Measurements from ENCODE around the gene SPDYE17. TPM values are rescaled to one million over a fixed set of nuclear protein-coding genes. Genes with fewer than 3 reads are reported as not detected.
A peak's percentile ranks its signal among the peaks of the same experiment; 100 is the strongest.
"Not testable (repeated sequence)": the region's sequence is repeated elsewhere in the genome, so short reads cannot be mapped to it uniquely, and the experiment has no call there.

Gene SPDYE17
- total and polyA plus RNA-seq, 8 donors, result not detected

GRCh38 chr7:77008000-77008399, 24.2 kb downstream of the SPDYE17 start:
- H3K4me1 ChIP-seq, result peaks cover 0 to 11% (median 7%) of the 10 kb centered on the region in 4 donors
- H3K4me3 ChIP-seq; intact Hi-C loops (cut with DNase I; ENCODE audit: low total_unique reads); H3K27me3 ChIP-seq; H3K36me3 ChIP-seq; H3K9me3 ChIP-seq: not testable (repeated sequence)
- WGBS, 5 donors, result 18 to 31% (median 28%) methylated on average over 8 to 10 of the region's 10 CpGs
- H3K27ac ChIP-seq, result peak overlapping the region; percentile 49 to 83 (median 69)
- DNase-seq, result peak; percentile 82 to 90
- peak; percentile 34 to 81 (median 47) for TF ChIP-seq POLR2AphosphoS5 (IDR thresholded peaks at IDR 0.05)

- 45 to 68% (median 67%) methylated on average over 3 to 13 of the region's 22 CpGs for WGBS, 5 donors
- DNase-seq, H3K27me3 ChIP-seq: not testable (repeated sequence)
Observed at GRCh38 chr7:77006127-77007110, 25.7 kb downstream of the SPDYE17 start.

GRCh38 chr7:77005461-77006057, 26.6 kb downstream of the SPDYE17 start:
- WGBS, 5 donors, result 82 to 91% (median 86%) methylated on average over 8 to 21 of the region's 27 CpGs; no CpG with 5 or more reads in 1 of the 5 donors
- H3K27me3 ChIP-seq; intact Hi-C loops (cut with DNase I; ENCODE audit: low total_unique reads); H3K4me3 ChIP-seq; DNase-seq; H3K27ac ChIP-seq; H3K9me3 ChIP-seq: not testable (repeated sequence)
- Histone ChIP-seq H3K4me1 (peaks cover 0 to 11% (median 7%) of the 10 kb centered on the region in 4 donors), H3K36me3 (peaks cover 0 to 25% (median 16%) of the 10 kb centered on the region in 4 donors)

More at GRCh38 chr7:77006127-77007110, 25.7 kb downstream of the SPDYE17 start:
- Histone ChIP-seq H3K36me3 (peaks cover 0 to 17% (median 14%) of the 10 kb centered on the region in 4 donors), H3K4me1 (peaks cover 0 to 11% (median 7%) of the 10 kb centered on the region in 4 donors), H3K27ac (peak overlapping the region in 4 of 5 donors; percentile 44 to 73 (median 60))
- H3K9me3 ChIP-seq; H3K4me3 ChIP-seq; intact Hi-C loops (cut with DNase I; ENCODE audit: low total_unique reads): not testable (repeated sequence)

GRCh38 chr7:77004151-77004550, 28.0 kb downstream of the SPDYE17 start:
- 90 to 93% (median 90%) methylated on average over 9 to 13 of the region's 18 CpGs; no CpG with 5 or more reads in 2 of the 5 donors for WGBS, 5 donors
- not testable (repeated sequence) for H3K9me3 ChIP-seq, H3K27ac ChIP-seq

GRCh38 chr7:77003241-77003640, 28.9 kb downstream of the SPDYE17 start:
- intact Hi-C loops (cut with DNase I; ENCODE audit: low total_unique reads), result not testable (repeated sequence)

More at GRCh38 chr7:77004151-77004550, 28.0 kb downstream of the SPDYE17 start:
- H3K27me3 ChIP-seq; H3K4me3 ChIP-seq; DNase-seq; intact Hi-C loops (cut with DNase I; ENCODE audit: low total_unique reads): not testable (repeated sequence)
- Histone ChIP-seq H3K4me1 (peaks cover 0 to 11% (median 7%) of the 10 kb centered on the region in 4 donors), H3K36me3 (peaks cover 0 to 26% (median 16%) of the 10 kb centered on the region in 4 donors)

GRCh38 chr7:77002678-77003233, 29.4 kb downstream of the SPDYE17 start:
- H3K4me1 ChIP-seq, result peaks cover 0 to 11% (median 5%) of the 10 kb centered on the region in 4 donors
- H3K27me3 ChIP-seq; H3K27ac ChIP-seq; DNase-seq; H3K4me3 ChIP-seq; H3K9me3 ChIP-seq; intact Hi-C loops (cut with DNase I; ENCODE audit: low total_unique reads): not testable (repeated sequence)
- H3K36me3 ChIP-seq, result peaks cover 0 to 26% (median 16%) of the 10 kb centered on the region in 4 donors
- WGBS, 5 donors, result 83 to 91% (median 89%) methylated on average over 10 to 21 of the region's 21 CpGs

More at GRCh38 chr7:77003241-77003640, 28.9 kb downstream of the SPDYE17 start:
- H3K27me3 ChIP-seq, H3K9me3 ChIP-seq, H3K4me3 ChIP-seq, DNase-seq, H3K27ac ChIP-seq: not testable (repeated sequence)
- Histone ChIP-seq H3K36me3 (peaks cover 0 to 26% (median 16%) of the 10 kb centered on the region in 4 donors), H3K4me1 (peaks cover 0 to 11% (median 7%) of the 10 kb centered on the region in 4 donors)
- WGBS, 5 donors, result 90 to 96% (median 96%) methylated on average over 9 to 10 of the region's 10 CpGs

- H3K27me3 ChIP-seq; H3K4me3 ChIP-seq; H3K9me3 ChIP-seq; H3K27ac ChIP-seq; intact Hi-C loops (cut with DNase I; ENCODE audit: low total_unique reads); H3K4me1 ChIP-seq; DNase-seq: not testable (repeated sequence)
- H3K36me3 ChIP-seq, result peaks cover 0 to 26% (median 16%) of the 10 kb centered on the region in 4 donors
- WGBS, 5 donors, result 70 to 77% (median 74%) methylated on average over 13 to 15 of the region's 15 CpGs; no CpG with 5 or more reads in 1 of the 5 donors
Observed at GRCh38 chr7:77002104-77002503, 30.1 kb downstream of the SPDYE17 start.

- H3K4me1 ChIP-seq; H3K9me3 ChIP-seq; H3K4me3 ChIP-seq; intact Hi-C loops (cut with DNase I; ENCODE audit: low total_unique reads); H3K27me3 ChIP-seq; H3K27ac ChIP-seq; DNase-seq: not testable (repeated sequence)
- WGBS, 5 donors, result 53 to 91% (median 82%) methylated on average over 3 to 16 of the region's 37 CpGs; no CpG with 5 or more reads in 1 of the 5 donors
- peaks cover 0 to 26% (median 16%) of the 10 kb centered on the region in 4 donors for H3K36me3 ChIP-seq
Observed at GRCh38 chr7:76999474-77000107, 32.6 kb downstream of the SPDYE17 start.

- H3K4me1 ChIP-seq; H3K27me3 ChIP-seq; H3K4me3 ChIP-seq; H3K9me3 ChIP-seq; intact Hi-C loops (cut with DNase I; ENCODE audit: low total_unique reads): not testable (repeated sequence)
- DNase-seq, result peak in 1 of 2 donors; percentile 58
- Histone ChIP-seq H3K27ac (peak overlapping the region in 1 of 5 donors; percentile 47), H3K36me3 (peaks cover 5 to 32% (median 19%) of the 10 kb centered on the region in 4 donors)
- 57 to 79% (median 67%) methylated on average over 8 to 10 of the region's 11 CpGs for WGBS, 5 donors
Observed at GRCh38 chr7:76998764-76999450, 33.3 kb downstream of the SPDYE17 start.
